Epithelial cell of esophagus (primary cell): Measurements from ENCODE around the gene RRP15.

Source experiments
- DNase-seq: peaks from one replicate; pipeline ENCODE4 v3.0.0; 2010; ENCODE audit warnings: low read depth
- H3K4me3 ChIP-seq: 2 replicates; pipeline ENCODE4 v1.5.1; 2011; ENCODE audit warnings: mild to moderate bottlenecking, low read length, control low read depth
- CTCF ChIP-seq: IDR thresholded peaks from 2 replicates; pipeline ENCODE4 v1.5.1; 2011; ENCODE audit warnings: low read depth, mild to moderate bottlenecking, low read length, control low read depth, inconsistent platforms; ENCODE audit not compliant: insufficient read depth; ENCODE audit errors: missing control alignments

The RRP15 gene

GRCh38 chr1:218345673-218346390 lies 60.7 kb downstream of the RRP15 start:
- no peak for TF ChIP-seq CTCF
- peak overlapping the region; percentile 62 for H3K4me3 ChIP-seq
- DNase-seq = peak; percentile 74

- peak; percentile 27 for DNase-seq
- H3K4me3 ChIP-seq = peak overlapping the region; percentile 62
- TF ChIP-seq CTCF = no peak
Measured at GRCh38 chr1:218346391-218347204, 61.5 kb downstream of the RRP15 start.

- no peak for TF ChIP-seq CTCF
- peak; percentile 14 for DNase-seq
- H3K4me3 ChIP-seq = peak overlapping the region; percentile 62
Measured at GRCh38 chr1:218347336-218347722, 62.2 kb downstream of the RRP15 start.

GRCh38 chr1:218347723-218348627 lies 62.9 kb downstream of the RRP15 start:
- H3K4me3 ChIP-seq = peak overlapping the region; percentile 62
- TF ChIP-seq CTCF = no peak
- peak; percentile 46 for DNase-seq

- no peak overlapping the region for H3K4me3 ChIP-seq
- no peak for TF ChIP-seq CTCF
- peak; percentile 7 for DNase-seq
Measured at GRCh38 chr1:218348628-218349071, 63.6 kb downstream of the RRP15 start.

- TF ChIP-seq CTCF = no peak
- no peak overlapping the region for H3K4me3 ChIP-seq
Measured at GRCh38 chr1:218349348-218350034, 64.4 kb downstream of the RRP15 start.

More at GRCh38 chr1:218349348-218350034, 64.4 kb downstream of the RRP15 start:
- no peak for DNase-seq
